HG03108 (cell line): ENCODE results near the gene PLXNA2.

ENCODE experiments used
- ATAC-seq: cut with Tn5 transposase; IDR thresholded peaks from one replicate; pipeline ENCODE4 v1.9.1; 2021; ENCODE audit warnings: moderate library complexity; ENCODE audit not compliant: unreplicated experiment

PLXNA2 gene

GRCh38 chr1:208048904-208049303 lies 195.3 kb downstream of the PLXNA2 start:
- ATAC-seq, result no peak

GRCh38 chr1:208047975-208048374 lies 196.2 kb downstream of the PLXNA2 start:
- no peak for ATAC-seq

DNA sequence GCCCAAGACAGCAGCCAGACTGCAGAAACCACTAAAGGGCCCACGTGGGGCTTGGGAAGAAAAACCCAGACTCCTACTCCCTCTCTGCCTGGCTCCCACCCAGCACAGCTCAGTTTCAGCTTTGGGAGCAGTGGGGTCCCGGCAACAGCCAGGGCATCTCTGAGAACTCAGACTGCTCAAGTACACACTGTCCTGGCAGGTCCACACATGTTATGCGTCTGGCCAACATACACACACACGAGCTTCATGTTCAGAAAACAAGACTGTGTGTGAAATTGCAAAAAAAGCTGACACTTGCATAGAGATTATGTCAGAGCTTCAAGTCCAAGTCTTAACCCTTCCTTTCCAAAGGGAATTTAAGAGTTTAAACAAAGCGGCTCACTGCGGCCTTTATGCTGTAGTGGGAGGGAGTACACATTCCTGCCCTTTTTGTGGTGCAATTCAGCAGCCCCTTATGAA lies 196.7 kb downstream of the PLXNA2 start:
- ATAC-seq, result no peak

DNA sequence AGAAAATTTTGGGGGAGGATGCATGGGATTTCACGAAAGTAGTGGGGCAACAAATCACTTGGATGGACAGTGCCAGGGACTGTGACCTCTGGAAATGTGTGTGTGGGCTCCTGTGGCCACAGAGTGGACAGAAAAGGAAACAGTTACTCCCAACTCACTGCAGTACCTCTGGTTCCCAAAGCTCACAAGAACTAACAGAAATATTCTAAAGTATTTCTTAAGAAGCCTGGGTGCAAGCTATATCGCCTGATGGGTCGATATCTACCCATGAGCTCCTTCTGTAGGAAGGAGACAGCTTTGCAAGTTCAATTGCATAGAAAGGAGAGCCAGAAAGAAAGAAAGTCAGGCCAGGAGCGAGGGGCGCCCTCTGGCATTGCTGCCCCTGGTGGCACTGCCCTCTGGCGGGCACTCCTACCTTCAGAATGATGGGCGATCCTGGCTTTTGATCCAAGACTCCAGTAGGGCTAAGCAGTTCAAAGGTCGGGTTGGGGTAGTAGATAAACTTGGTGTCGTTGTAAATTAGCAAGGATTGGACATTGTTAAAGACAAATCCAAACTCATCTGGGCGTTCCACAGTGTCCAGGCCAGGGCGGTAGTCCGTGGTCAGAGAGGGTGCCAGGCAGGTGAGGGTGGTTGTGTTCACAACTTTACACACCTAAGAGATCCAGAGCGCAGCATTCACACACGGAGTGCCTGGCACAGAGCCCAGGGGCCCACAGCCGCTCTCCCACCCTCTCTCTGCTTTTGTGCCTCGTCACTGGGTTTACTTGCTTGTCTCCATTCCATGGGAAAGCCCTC lies 198.5 kb downstream of the PLXNA2 start:
- ATAC-seq, result no peak

- no peak for ATAC-seq
These were observed 199.4 kb downstream of the PLXNA2 start for GRCh38 chr1:208044589-208045462.

DNA sequence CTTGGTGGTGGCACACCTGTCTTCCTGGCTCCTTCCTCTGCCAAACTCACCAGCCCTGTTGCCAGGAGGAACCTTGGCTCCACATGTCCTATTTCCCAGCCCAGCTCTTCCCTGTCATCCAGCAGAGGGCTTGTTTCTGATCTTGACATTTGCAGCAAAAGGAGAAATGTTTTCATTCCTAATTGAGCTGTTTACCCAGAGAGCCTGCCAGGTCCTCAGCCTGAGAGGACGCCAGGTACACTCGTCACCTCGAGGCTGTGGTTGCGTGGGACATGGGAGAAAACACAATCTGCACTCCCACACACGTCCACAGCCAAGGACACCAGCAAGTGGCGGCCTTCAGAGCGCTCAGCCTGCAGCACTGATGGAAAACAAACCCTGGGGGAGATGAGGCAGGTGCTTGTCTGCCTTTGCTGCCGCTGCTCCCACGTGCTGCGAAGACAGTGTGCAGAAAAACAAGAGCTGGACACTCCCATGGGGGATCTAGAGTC lies 200.4 kb downstream of the PLXNA2 start:
- no peak for ATAC-seq

DNA sequence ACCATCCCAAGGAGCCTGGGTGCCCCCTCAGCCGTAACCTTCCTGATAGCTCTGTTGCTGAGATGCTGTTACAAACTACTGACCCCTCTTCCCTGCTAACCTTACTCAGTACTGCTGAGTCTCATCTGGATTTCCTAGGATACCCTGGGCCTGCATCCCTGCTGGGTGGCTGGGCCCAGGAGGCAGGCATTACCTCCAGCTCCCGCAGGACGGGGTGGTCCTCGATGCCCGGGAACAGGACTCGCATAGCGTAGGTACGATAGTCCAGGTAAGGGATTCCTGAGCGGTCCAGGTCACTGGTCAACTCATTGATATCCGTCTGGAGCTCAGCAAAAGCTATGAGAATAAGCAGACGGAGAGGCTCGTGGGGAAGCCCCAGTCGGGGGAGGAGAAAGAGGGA lies 201.3 kb downstream of the PLXNA2 start:
- ATAC-seq, result no peak

DNA sequence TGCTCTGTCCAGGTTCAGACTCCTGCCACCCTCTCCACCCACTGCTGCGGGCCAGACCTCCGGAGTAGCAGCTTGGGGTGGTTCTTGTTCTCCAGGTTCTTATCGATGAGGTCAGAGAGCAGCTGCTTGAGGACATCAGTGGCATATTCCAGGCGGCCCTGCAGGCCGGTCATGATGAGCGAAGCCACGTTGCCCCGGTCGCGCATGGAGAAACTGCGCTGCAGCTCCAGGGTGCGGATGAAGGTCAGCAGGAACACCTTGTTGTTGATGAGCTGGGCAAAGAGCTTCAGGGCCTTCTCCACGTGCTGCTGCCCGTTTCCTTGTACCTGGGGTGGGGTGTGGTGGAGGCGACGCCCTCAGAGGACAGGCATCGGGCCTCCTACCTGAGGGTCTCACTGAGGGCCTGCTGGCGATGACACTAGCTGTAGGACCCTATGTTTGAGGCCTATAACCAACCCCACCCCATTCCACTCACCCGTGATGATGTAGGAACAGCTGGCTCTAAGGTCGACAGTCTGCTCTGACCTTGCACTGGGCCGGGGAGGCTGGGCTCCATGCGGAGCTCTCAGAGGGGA lies 202.1 kb downstream of the PLXNA2 start:
- ATAC-seq, result no peak

DNA sequence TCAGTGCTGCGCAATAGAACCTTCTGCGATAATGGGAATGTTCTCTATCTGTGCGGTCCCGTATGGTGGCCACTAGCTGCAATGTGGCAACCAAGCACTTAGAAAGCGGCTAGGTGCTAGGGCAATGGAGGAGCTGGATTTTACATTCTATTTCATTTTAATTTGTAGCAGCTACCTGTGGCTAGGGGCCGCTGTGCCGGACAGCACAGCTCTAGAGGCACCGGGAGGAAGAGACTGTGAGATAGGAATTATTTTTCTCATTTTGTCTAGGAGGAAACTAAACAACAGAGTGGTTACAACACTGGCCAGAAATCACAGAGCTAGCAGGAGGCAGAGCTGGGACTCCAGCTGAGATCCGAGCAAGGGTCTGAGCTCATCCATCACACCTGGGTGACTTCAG lies 202.7 kb downstream of the PLXNA2 start:
- no peak for ATAC-seq

- no peak for ATAC-seq
These were observed 203.3 kb downstream of the PLXNA2 start for GRCh38 chr1:208040821-208041297.

DNA sequence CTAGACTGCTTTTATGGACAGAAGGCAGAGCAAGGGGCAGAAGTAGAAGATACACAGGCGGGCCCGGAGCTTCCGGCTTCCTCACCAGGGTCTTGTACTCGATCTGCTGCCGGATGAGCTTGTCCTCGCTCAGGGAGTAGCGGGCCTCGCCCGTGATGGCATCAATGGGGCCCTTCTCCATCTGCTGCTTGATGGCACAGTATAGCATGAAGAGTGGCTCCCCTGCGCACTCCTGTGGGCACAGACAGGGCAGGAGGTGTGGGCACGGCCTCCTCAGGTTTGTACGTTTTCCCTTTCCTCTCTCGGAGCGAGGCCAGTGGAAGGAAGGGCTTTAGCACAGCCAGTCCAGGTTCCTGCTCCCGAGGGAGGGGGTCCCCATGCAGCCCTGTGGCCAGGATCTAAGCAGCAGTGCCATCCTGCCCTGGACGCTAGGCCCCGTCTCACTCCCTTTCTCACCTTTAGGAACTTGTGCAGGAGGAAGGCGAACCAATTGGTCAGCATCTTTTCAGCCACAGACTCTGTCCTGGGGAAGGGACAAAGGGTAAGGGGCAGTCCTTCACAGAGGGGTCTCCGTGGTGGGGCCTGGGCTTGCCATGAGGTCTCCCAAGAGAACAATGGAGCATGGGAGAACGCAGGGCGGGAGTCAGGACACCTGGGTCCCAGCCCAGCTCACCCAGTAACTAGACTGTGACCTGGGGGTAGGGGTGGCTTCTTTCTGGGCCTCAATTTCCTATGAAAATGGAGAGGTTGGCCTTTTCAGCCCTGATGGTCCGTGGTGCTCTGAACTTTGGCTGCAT lies 204.4 kb downstream of the PLXNA2 start:
- ATAC-seq, result no peak

- ATAC-seq, result no peak
These were observed 205.9 kb downstream of the PLXNA2 start for GRCh38 chr1:208038303-208038702.

DNA sequence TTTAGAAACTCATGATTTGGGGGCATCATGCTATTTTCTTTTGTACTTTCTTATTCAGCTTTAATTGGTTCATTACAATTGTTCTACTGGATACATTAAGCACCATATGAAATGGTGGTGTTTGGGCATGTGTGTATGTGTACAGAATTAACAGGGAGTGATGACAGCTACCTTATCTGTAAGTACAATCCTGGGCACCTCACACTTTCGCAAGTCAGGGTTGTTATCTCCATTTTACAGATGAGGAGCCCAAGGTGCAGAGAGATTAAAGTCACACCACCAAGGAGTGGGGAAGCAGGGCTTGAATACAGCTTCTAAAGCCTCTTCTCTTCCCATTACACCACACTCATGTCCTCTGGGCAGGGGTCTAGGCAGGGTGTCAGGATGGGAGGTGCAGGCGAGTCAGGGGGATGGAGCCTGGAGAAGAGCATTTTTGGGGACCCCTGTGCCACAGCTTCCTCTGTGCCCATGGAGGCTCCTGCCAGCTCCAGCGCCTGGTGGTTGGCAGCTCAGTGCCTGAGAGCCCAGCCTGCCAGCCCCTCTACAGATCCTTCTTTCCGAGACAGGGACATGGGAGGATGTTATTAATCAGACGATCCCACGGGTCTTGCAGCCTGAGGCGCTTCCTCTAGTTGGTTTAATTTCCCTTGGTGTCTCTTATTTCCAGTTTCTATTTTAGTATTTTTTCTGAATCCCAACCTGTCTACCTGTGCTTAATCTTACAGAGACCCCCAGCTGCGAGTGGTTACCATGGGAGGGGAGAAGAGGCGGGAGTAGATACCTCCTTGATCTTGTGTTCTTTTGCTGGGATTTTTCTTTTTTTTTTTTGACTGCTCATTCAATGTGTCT lies 207.0 kb downstream of the PLXNA2 start:
- ATAC-seq, result no peak

DNA sequence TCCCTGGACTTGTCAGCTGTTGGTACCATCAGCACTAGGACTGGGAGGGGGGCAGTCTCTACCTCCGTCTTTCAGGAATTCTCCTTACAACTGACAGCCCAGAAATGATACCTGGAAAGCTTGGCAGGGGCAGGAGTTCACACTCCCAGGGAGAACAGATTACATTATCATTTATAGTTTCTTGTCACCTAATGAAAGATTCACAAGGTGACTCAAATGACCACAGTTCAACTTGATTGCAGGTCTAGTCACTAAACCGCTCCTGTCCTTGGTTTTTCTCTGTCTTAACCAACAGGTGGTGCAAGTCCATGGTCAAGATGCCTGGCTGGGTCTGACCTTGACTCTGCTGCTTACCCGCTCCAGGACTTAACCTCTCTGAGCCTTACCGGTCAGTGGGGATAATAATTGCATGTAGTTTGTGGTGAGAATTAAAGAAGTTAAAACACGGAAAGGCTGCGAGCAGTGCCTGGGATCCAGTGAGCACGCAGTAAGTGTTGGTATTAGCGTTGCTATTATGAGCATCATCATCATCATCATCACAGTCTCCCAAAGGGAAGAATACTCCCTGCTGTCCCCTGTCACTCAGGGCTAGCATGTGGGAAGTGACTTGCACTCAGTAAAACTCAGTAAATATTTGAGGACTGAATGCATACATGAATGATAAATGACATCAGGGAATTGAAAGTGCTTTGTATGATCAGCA lies 207.9 kb downstream of the PLXNA2 start:
- ATAC-seq, result no peak

DNA sequence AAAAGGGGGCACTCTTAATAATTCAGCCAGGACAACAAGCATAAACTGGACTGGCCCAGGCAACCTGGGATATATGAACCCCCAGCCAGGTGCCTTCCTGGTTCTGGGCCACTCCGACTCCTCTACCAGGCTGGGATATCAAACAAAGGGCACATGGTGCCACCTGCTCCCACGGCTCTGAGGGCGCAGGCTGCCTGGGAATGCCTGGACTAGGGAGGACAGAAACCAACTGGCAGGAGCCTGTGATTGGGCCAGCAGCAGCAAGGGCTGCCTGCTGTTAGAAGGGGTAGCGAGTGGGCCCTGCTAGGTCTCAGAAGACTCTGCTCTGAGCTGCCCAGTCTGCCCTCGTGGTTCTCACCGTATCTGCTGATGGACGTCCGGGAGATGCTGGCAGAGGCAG lies 210.0 kb downstream of the PLXNA2 start:
- no peak for ATAC-seq

- ATAC-seq, result no peak
These were observed 210.9 kb downstream of the PLXNA2 start for GRCh38 chr1:208033236-208033635.

GRCh38 chr1:208031932-208032320 lies 212.3 kb downstream of the PLXNA2 start:
- no peak for ATAC-seq

- ATAC-seq, result no peak
These were observed 212.8 kb downstream of the PLXNA2 start for GRCh38 chr1:208031316-208031931.
